AG10803 (cell line): ENCODE data around the gene PARP3.

ENCODE experiments used
- DNase-seq: peaks from one replicate; pipeline ENCODE4 v3.0.0; 2010; ENCODE audit warnings: low read depth
- H3K4me3 ChIP-seq: 2 replicates; pipeline ENCODE4 v1.5.1; 2011; ENCODE audit warnings: mild to moderate bottlenecking, low read length, control low read depth
- TF ChIP-seq, protein P1 (sequence below): conservative IDR thresholded peaks from 2 replicates; pipeline ENCODE4 v1.5.1; 2011; ENCODE audit warnings: mild to moderate bottlenecking, low read length, control low read depth, inconsistent platforms

Gene PARP3

DNA sequence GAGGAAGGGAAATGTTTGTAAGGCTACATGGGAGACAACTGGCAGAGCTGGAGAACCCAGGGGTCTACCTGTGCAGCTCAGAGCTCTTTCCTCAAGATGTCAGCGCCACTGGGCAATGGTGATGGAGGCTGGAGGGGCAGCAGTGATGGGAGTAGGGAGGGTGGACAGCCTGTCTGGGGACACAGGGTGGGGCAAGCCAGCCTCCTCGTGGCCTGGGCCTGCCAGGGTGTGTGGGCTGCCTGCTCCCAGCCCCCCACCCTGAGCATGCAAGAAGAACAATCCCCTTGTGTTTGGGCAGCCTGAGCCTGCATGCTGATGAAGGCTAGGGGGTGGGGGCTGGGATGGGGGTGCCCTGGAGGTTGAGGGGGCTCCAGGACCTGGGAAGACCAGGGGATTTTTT lies 23.9 kb downstream of the PARP3 start:
- H3K4me3 ChIP-seq: peak overlapping the region; percentile 84
- TF ChIP-seq, protein P1, sequence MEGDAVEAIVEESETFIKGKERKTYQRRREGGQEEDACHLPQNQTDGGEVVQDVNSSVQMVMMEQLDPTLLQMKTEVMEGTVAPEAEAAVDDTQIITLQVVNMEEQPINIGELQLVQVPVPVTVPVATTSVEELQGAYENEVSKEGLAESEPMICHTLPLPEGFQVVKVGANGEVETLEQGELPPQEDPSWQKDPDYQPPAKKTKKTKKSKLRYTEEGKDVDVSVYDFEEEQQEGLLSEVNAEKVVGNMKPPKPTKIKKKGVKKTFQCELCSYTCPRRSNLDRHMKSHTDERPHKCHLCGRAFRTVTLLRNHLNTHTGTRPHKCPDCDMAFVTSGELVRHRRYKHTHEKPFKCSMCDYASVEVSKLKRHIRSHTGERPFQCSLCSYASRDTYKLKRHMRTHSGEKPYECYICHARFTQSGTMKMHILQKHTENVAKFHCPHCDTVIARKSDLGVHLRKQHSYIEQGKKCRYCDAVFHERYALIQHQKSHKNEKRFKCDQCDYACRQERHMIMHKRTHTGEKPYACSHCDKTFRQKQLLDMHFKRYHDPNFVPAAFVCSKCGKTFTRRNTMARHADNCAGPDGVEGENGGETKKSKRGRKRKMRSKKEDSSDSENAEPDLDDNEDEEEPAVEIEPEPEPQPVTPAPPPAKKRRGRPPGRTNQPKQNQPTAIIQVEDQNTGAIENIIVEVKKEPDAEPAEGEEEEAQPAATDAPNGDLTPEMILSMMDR: no peak
- no peak for DNase-seq

DNA sequence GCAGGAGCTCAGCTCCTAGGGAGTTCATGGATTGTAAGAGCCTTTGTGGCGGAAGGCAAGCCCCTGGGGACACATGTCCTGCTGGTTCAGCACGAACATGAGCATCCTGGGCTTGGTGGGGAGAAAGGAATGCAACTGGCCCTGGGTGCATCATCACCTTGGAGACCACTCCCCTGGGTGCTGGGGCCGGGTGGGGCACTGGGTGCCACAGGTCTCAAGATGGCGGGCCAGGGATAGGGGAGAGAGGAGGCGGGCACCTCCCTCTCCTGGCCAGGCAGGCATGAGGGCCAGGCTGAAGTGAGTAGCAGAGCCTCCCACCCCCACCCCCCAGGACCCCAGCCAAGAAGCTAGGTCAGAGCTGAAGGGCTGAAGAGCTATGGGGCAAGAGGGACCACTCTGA lies 24.3 kb downstream of the PARP3 start:
- H3K4me3 ChIP-seq: peak overlapping the region; percentile 84
- DNase-seq: no peak
- TF ChIP-seq, protein P1: no peak

DNA sequence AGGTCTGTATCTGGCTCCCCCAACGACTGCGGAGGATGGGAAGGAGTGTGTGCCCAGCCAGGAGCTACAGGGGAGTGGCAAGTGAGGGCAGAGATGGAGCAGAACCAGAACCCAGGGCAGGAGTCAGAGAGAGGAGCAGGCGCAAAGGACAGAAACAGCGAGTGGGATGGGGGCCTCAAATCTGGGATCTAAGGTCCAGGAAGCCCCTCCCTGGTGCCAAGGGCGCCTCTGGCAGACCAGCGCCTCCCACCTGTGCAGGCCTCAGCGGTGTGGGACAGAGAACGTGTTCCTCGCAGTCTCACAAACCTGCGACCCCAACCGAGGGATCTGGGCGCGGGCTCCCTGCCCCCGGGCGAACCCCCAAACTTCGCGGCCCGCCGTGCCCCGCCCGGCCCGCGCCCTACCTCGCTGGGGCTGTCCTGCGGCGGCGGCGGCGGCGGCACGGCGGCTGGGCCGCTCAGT lies 24.8 kb downstream of the PARP3 start:
- no peak for DNase-seq
- TF ChIP-seq, protein P1: no peak
- H3K4me3 ChIP-seq: peak overlapping the region; percentile 84

GRCh38 chr3:51967384-51968169 lies 25.4 kb downstream of the PARP3 start, which contains the start of gene PCBP4:
TSS of gene PCBP4 (minus strand) at chr3:51967454. CDS start at chr3:51961240, 6,214 bp downstream.
- TF ChIP-seq, protein P1: no peak
- peak within 1 kb of the TSS; percentile 84 for H3K4me3 ChIP-seq
- no peak for DNase-seq

DNA sequence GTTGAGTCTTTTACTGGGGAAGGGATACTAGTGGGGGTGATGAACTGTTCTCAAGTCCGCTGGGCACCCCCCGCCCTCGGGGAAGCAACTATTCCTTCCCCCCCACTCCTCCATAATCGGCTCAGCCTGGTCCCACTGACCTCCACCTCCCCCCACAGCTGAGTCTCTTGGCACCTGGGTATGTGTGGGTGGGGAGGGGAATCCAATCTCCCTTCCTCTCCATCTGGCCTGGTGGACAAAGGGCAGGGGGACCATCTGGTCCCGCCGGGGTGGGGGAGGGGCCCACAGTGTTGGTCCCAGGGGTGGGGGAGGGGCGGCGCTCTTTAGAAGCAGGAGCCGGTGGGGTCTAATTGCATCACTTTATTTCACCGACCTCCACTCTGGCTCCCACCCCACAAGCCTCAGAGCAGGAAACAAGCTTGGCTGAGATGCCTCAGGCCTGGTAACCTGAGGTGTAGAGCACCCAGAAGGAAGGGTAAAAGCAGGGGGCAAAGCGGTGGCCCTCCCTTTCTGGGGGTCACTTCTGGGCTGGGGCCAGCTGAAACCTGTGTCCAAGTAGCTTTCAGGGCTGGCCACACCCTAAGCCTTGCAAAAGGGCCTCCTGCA lies 26.1 kb downstream of the PARP3 start:
- TF ChIP-seq, protein P1: no peak
- DNase-seq: no peak
- peak overlapping the region; percentile 67 for H3K4me3 ChIP-seq

- DNase-seq: no peak
- H3K4me3 ChIP-seq: no peak overlapping the region; the same call in 1 of the 2 replicates
- TF ChIP-seq, protein P1: no peak
Measured at GRCh38 chr3:51968883-51969678, 26.9 kb downstream of the PARP3 start.
